ENCODE results near the gene MARCHF3.
"Not testable (repeated sequence)": the region's sequence is repeated elsewhere in the genome, so short reads cannot be mapped to it uniquely, and the experiment has no call there.

Gene MARCHF3

DNA sequence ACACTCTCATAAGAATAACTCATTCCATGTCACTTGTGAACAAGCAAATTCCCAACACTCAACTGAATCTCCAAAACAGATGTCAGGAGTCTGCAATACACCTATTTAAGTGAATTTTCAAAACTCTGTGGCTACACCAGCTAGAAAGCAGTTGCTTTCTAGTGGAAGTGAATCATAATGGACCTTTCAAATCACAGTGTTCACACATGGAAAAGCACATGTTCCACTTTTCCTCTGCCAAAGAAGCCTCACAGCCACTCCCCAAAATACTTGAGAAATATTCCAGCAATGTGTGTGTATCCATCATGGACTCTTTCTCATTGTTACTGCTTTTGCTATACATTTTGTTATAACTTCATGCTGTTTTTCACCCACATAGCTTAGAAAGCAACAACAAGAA is 17.4 kb downstream of the MARCHF3 start:
- no peak for DNase-seq (ENCODE audit: low read depth, low spot score)

DNA sequence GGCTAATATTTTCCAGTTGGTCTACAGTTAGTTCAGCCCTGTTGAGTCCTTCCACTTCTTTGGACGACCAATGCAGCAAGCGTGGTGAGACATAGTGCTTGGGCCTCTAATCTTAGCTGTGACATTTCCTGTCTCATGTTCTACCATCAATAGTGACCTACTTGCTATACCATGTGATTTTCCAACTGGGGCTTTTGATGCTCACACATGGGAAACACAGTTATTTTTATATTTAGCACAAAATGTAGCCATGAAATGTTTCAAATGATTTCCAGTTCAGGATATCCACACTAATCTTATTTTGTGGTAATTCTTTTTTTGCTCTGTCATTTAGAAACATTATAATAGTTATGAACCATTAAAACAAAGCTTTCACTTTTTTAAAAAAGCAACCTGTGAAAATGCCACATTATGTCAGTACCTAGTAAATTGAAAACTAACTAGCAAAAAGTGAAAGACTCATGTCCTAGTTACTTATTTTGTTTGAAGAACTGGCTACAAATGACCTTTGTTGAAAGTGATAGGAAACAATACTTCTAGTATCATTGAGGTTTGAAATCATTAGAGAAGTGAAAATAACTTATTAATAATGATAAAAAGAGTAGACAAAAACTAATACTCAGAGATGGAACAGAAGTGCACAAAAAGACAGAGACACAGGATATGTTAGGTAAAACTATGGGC is 18.3 kb downstream of the MARCHF3 start:
- no peak for DNase-seq (ENCODE audit: low read depth, low spot score)

DNA sequence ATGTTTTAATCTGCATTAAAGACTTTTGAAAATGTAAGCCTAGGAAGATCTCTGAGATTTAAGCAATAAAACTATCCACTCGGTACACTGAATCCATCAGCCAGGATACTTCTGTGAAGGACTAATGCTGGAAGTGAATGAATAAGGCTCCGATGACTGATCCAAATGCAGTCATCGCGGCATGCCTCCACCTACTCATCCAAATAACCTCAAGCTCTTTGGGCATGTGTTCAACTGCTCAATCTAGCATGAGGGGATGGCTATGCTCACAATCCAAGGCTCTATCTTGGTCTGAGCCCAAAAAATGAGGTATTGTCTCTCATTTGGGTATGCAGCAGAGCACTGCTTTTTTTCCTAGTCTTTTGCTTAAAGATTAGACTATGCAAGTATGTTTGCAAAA is 19.2 kb downstream of the MARCHF3 start:
- DNase-seq (ENCODE audit: low read depth, low spot score) = no peak

DNA sequence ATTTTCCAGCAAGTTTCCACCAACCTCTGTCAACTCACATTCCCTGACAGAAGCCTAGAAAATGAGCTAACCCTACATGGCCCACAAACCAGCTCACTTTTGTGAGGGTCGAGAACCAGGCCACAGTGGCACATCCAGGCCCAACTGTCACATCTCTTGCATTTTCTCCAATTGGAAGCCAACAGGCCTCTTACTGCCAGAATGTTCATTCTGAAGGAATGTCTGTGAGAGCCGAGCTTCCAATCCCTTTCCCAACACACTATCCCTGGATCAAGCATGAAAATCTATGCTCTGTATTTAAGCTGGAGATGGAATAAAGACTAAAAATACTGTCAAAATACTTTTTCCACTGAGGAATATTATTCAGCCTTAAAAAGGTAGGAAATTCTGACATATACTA is 20.0 kb downstream of the MARCHF3 start:
- no peak for DNase-seq (ENCODE audit: low read depth, low spot score)

DNA sequence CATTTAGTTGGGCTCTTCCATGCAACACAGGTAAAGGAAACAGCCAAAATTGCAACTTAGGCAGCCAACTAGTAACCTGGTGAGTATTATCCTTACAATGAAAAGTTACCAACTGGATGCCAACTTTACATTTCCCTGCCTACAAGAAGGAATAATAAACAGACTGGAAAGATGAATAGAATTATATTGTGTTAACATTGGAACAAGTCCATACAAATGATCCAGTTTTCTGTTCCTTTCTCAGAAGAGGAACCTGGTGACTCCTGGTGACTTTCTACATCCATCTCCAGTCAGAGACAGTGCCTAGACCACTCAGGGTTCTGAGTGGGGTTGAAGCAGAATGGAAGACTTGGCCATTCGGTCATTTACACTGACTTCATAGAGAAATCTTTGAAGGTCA is 20.6 kb downstream of the MARCHF3 start:
- DNase-seq (ENCODE audit: low read depth, low spot score) = no peak

DNA sequence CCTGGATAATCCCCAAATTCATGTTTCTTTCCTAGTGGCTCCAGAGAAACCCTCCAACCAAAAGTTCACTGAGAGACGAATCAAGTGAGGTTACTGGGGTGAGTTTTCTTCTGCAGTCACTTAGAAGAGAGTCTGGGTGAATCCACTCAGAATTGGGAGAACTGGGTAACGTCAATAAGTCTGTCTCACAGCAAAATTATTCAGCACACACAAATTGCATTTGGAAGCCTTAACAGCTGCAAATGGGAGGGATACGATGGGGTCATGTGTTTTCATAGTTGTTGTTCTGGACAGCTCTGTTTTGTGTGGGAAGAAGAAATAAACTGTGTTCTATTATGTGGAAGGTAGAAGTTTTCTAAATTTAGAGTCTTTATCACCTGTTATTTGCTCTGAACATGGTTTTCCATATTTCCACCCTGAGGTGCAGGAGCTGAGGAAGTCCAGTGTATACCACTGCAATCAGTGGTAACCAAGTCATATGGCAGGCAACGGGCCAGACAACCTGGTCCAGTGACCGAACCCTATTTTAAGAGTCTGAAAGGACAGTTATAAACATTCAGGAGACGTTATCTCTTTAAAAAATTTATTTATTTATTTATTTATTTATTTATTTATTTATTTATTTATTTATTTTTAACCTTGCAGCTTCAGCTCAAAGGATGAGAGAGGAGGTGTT is 21.9 kb downstream of the MARCHF3 start:
- no peak for DNase-seq (ENCODE audit: low read depth, low spot score)

DNA sequence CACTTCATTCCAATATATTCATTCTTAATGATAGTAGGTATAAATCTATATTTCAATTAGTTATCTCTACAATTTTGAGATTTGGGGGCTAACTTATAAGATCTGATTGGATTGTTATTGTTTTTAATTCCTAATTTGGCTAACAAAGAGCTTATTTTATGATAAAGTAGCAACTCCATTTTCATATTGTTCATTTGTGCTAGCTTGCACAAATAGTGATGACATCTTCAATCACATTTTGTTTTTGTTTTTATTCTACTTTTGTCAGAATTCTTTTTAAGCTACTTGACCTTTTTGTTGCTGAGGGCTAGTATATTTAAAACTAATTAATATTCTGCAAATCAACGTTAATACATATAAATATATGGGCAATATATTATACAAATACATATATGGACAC is 22.8 kb downstream of the MARCHF3 start:
- no peak for DNase-seq (ENCODE audit: low read depth, low spot score)

DNA sequence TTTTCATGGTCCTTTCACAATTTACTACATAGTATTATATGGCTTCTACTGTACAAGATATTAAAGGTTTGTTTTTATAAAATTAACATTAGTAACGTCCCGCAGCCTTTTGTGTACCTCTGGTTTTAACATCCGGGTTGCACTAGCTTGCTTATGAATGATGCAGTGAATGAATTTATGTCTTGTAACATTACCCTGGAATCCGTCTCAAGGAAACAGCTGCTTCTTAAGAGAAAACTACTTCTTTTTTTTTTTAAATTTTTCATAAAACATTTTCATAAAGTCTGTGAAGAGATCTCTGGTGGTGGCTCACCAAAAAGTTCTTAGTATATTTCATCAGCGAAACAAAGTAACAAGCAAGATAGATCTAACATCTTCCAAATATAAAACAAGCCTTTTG is 23.6 kb downstream of the MARCHF3 start:
- DNase-seq (ENCODE audit: low read depth, low spot score) = no peak

DNA sequence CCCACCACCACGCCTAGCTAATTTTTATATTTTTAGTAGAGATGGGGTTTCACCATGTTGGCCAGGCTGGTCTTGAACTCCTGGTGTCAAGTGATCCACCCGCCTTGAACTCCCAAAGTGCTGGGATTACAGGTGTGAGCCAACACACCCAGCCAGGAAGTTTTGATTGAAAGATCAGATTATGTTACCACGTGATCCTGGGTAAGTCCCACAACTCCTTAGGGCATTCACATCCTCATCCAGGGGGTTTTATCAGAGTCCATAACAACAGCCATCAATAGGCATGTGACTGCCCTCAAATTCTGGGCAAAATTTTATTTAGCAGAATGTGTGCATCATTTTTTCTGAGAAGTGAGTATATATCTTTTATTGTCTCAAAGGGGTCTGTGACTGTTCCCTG is 25.1 kb downstream of the MARCHF3 start:
- not testable (repeated sequence) for DNase-seq (ENCODE audit: low read depth, low spot score)

DNA sequence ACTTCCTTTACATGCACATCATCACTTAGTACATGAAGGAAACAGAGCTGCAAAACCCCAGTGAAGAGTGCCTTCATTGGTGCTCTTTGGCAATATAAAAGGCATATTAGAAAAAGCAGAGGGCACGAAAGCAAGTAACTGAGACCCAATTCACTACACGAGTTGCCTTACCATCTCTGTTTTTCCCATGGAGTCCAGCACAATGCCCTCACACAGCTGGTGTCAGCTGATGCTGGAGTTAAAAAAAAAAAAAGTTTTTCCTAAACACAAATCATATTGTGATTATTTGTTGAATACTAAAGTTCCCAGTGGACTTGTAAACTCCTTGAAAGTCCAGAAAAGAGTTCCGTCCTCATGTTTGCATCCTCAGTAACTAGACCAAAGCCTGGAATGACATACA is 25.6 kb downstream of the MARCHF3 start:
- DNase-seq (ENCODE audit: low read depth, low spot score) = no peak

DNA sequence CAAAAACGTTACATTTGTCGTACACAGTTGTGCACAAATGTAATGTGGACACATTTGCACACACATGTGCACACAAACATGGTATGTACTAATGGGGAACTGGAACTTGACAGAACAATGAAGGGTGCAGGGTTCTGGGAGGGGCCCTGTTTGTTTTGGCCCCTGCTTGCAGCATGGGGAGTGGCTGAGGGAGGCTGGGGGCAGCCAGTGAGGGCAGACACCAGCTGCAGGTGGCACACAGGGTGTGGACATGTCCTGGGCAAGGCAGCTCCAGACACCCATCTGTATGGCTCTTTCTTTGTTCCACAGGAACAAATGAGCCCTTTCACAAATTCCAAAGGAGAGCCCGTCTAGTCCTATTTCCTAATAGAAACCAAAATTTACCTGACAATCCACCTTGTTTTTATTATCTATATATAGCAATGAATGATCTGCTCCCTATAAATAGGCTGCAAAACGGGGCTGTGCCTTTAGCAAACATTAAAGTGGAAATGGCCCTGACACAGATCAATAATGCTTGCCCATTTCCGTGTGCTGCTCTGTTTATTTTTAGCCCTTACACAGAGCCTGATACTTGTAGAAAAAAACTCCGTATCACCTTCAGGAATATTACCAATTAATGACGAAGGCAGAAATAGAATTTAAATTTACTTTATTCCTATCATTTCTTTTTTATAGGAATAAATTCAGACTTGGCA is 26.4 kb downstream of the MARCHF3 start:
- no peak for DNase-seq (ENCODE audit: low read depth, low spot score)

DNA sequence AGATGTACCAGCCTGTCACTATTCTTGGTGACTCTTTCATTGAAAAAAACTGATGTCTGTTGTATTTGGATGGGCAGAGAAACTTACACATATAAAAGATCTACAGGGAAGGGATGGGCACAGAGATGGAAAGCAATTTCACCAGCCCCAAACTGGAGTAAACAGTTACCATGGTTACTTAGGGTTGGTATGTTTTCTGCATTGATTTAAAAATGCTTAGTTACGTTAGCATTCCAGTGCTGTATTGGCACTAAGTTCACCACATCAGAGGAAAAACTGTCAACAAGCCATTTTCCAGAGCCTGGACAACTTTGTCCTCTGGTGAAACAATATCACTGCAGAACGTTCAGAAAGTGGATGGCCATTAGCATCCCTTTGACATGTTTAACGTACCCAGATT is 28.0 kb downstream of the MARCHF3 start:
- DNase-seq (ENCODE audit: low read depth, low spot score) = no peak

DNA sequence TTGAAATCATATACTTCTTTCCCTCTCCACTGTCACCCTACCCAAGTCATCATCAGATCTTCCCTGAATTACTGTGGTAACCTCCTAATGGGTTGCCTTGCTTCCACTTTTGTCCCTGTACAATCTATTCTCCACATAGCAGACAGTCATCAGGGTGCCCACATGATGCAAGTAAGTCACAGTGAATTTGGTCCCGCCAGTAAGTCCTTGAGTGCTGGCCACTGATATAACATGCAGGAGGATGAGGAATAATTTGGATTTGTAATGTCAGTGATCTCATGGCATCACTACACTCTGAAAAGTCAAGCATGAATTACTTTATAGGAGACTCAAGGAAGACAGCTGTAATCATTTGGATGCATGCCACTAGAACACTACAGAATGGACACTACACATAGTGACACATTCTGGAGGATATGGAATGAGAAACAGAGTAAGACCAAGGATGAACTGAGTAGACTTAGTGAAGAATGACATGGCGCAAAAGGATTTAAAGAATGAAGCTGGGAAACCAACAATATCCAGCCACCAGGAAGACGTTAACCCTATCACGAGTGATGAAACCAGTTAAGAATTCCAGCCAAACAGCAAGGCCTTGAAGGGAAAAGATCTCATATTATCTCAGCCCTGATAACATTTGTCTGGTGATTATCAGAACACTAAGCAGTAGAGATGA is 28.6 kb downstream of the MARCHF3 start:
- DNase-seq (ENCODE audit: low read depth, low spot score) = peak; percentile 21

DNA sequence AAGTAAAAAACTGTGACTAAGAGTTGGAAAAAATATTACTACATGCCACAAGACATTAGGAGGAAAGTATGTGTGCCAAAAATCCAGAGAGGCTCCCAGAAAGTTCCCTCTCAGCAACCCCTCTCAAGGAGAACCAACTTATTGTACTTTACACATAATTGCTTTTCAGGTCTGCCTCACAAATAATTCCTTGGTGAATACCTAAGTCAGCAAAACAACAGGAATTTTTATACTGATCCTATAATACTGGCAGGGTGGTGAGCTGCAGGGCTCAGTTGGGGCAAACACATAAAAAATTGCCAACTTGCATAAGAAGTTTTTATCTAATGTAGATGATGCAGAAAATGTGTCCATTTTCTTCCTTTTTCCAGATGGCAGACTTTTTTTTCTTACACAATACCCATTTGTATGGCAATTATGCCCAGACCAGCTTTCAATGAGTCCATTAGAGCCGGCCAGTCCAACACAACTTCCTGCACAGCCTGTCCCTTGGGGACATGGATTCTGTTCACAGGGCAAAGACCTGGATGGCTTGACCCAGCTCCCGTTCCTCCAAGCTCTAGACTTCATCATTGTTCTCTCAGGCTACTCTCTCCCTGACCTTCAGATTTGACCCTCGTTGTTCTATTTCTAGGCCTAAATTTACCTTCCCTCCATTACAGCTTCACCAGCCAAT is 31.3 kb downstream of the MARCHF3 start:
- no peak for DNase-seq (ENCODE audit: low read depth, low spot score)

DNA sequence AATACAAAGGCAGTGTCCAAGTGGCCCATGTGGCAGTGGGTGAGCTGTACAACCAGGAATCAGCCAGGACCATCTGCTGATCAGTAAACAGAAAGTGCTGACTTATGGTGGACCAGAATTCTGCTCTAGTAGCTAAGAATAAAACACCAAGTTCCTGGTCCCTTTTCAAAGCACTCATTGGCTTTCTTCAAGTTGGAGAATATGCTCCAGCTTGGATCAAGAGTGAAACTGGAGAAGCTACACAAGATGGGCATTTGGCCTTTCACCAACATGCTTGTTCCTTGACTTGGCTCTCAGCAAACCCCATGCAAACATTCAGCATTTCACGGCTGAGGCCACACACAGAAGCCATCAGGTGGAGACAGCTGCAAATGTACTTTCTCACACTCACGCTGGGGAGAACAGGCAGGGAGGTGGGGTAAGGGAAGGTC is 32.1 kb downstream of the MARCHF3 start:
- no peak for DNase-seq (ENCODE audit: low read depth, low spot score)

DNA sequence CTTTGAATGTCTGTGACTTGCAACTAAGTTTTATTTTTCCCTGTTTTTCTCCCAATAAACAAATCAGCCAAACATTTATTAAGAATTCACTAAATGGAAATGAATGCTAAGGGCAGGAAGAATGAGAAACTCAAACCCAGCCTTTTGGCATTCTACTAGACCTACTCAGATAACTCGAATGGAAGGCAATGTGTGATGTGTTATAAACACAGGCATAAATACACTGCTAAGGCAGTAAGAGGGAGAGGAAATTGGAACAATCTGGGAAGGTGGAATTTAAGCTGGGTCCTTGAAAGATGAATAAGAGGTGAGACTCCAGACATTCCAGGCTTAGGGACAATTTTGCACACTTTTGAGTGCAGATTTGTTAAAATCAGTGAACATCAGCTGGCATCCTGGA is 34.7 kb downstream of the MARCHF3 start:
- DNase-seq (ENCODE audit: low read depth, low spot score) = no peak

DNA sequence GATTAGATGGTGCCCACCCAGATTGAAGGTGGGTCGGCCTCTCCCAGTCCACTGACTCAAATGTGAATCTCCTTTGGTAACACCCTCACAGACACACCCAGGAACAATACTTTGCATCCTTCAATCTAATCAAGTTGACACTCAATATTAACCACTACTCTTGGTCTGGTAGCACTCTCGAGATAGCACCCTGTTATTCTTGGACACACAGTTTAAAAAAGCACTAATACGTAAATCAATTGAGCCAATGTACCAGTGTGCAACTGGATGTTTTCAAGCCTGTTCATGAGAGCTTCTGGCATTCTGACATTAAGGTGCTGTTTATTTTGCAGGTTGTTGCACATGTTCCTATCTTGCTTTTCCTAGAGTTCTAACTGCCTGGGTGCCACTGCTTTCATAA is 35.3 kb downstream of the MARCHF3 start:
- no peak for DNase-seq (ENCODE audit: low read depth, low spot score)

DNA sequence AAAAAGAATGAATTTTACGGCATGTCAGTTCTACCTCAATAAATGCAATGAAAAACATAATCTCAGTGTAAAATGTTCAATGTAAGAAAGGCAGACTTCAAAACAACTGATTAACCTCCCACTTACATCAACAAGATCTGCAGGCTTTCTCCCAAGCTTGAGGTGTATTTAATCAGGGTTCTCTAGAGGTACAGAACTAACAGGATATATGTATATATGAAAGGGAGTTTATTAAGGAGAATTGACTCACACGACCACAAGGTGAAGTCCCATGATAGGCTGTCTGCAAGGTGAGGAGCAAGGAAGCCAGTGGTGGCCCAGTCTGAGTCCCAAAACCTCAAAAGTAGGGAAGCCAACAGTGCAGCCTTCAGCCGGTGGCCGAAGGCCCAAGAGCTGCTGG is 35.9 kb downstream of the MARCHF3 start:
- DNase-seq (ENCODE audit: low read depth, low spot score) = no peak

DNA sequence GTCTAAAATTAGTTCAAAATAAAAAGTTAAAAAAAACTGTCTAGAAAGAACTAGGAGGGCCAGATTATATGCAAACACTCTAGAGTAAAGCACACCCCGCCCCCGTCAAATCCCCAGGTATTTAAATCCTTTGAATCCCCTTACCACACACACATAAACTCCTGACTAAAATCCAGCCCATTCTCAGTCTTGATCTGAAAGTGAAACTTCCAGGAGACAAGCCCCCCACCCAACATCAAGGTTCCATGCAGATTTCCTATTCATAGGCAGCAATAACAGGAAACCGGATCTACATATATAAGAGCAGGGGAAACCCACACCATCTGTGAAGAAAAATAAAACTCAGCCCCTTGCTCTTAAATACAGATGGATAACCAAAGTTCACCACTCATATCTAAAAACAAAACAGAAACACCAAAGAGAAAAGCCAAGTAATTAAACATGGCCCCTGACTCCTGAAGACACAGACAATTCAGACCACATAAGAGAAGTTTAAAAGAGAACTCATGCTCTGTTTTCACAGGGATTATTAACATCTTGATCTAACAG is 42.3 kb downstream of the MARCHF3 start:
- DNase-seq (ENCODE audit: low read depth, low spot score) = no peak

DNA sequence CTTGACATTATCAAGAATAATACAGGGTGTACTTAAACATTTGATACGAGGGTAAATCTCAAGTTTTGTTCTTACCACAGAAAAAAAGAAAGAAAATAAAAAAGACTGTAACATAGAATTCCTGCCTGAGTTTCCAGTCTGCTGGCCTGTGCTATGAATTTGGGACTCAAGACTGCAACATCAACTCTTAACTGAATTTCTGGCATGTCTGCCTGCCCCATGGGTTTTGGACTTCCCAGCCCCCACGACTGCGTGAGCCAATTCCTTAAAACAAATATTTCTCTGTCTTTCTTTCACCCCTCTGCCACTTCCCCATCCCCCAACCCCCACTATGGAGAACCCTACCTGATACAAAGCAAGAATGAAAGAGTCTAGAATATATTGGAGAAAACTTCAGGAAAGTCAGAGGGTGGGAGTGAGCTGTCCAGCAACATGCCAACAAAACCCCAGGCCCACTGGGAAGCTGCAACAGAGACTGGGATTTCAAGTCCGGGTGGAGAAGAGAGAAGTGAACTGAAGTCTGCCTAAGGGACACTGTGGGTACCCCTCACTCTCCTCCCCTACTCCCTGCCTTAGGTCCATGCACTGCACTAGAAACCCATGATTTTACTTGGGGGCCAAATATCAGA is 43.0 kb downstream of the MARCHF3 start:
- DNase-seq (ENCODE audit: low read depth, low spot score) = no peak

DNA sequence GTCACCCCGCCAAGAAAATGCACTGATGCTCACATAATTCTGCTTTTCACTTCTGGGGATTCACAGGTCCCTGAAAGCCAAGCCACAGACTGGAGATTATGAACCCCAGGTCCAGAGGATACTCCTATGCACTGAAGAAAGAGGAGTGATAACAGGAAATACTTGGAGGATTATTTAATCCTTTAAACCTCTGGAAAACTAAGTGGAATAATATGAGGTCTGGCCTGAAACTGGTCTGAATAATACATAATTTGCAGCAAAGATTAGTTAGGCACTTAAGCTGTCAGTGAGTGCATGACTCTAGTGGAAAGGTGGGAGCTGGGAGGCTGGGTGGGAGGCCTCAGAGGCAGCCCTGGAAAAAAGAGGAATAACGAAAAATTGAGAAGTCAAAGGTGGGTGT is 45.7 kb downstream of the MARCHF3 start:
- DNase-seq (ENCODE audit: low read depth, low spot score) = no peak
